Epithelial cell of proximal tubule (primary cell): Measurements from ENCODE around the gene CELF4. TPM values are rescaled to one million over a fixed set of nuclear protein-coding genes. Genes with fewer than 3 reads are reported as not detected.

Experiments used
- DNase-seq: peaks from one replicate; pipeline ENCODE4 v3.0.0-alpha.2; 2011; ENCODE audit warnings: low read depth
- H3K4me3 ChIP-seq: 2 replicates; pipeline ENCODE4 v1.5.1; 2011; ENCODE audit warnings: low read depth, mild to moderate bottlenecking, low read length
- CTCF ChIP-seq: conservative IDR thresholded peaks from 2 replicates; pipeline ENCODE4 v1.5.1; 2012; ENCODE audit warnings: low read depth, mild to moderate bottlenecking, low read length
- total RNA-seq: library from RNA; depleted of rRNA; stranded (reverse); fragments of >200 nt; gene quantifications from 2 replicates; pipeline ENCODE4 v1.2.3, GENCODE V29; 2015

The CELF4 gene
- total RNA-seq, 1 donor from 2014 or later: not detected

- no peak overlapping the region for H3K4me3 ChIP-seq
- no peak for DNase-seq
- TF ChIP-seq CTCF: no peak
Measured at GRCh38 chr18:37389684-37390368, 175.8 kb downstream of the CELF4 start.

- H3K4me3 ChIP-seq: no peak overlapping the region
- TF ChIP-seq CTCF: no peak
- no peak for DNase-seq
Measured at GRCh38 chr18:37389041-37389440, 176.6 kb downstream of the CELF4 start.

GRCh38 chr18:37388413-37388812 is 177.2 kb downstream of the CELF4 start:
- H3K4me3 ChIP-seq: no peak overlapping the region
- DNase-seq: no peak
- TF ChIP-seq CTCF: no peak

- no peak overlapping the region for H3K4me3 ChIP-seq
- TF ChIP-seq CTCF: peak; percentile 60
- no peak for DNase-seq
Measured at GRCh38 chr18:37385846-37386778, 179.5 kb downstream of the CELF4 start.

GRCh38 chr18:37383846-37384595 is 181.6 kb downstream of the CELF4 start:
- no peak overlapping the region for H3K4me3 ChIP-seq
- TF ChIP-seq CTCF: no peak
- no peak for DNase-seq

GRCh38 chr18:37383036-37383785 is 182.4 kb downstream of the CELF4 start:
- no peak for TF ChIP-seq CTCF
- DNase-seq: no peak
- H3K4me3 ChIP-seq: no peak overlapping the region
